GM23248 (cell line): ENCODE data around the gene PRKCQ. TPM values are rescaled to one million over a fixed set of nuclear protein-coding genes. Genes with fewer than 3 reads are reported as not detected.

ENCODE experiments used
- DNase-seq: peaks from one replicate; pipeline ENCODE4 v3.0.0-alpha.2; 2015
- H2AFZ ChIP-seq: fragments of 200-600 bp; sonication (generic); 2 replicates; pipeline ENCODE4 v1.6.1; 2016; ENCODE audit warnings: antibody characterized with exemption
- H3F3A ChIP-seq: fragments of 200-600 bp; sonication (generic); 2 replicates; pipeline ENCODE4 v1.6.1; 2016; ENCODE audit warnings: mild to moderate bottlenecking, antibody characterized with exemption, mixed run types; ENCODE audit not compliant: insufficient read depth
- H3K27ac ChIP-seq: fragments of 200-600 bp; sonication (generic); 2 replicates; pipeline ENCODE4 v1.5.1; 2016; ENCODE audit warnings: mild to moderate bottlenecking
- H3K27me3 ChIP-seq: fragments of 200-600 bp; sonication (generic); replicated peaks from 2 replicates; pipeline ENCODE4 v1.6.1; 2016; ENCODE audit warnings: mild to moderate bottlenecking; ENCODE audit not compliant: insufficient read depth
- H3K36me3 ChIP-seq: fragments of 200-600 bp; sonication (generic); 2 replicates; pipeline ENCODE4 v1.6.1; 2016; ENCODE audit warnings: low read depth, mild to moderate bottlenecking
- H3K4me1 ChIP-seq: fragments of 200-600 bp; sonication (generic); 2 replicates; pipeline ENCODE4 v1.6.1; 2016; ENCODE audit warnings: mild to moderate bottlenecking; ENCODE audit not compliant: insufficient read depth
- H3K4me2 ChIP-seq: fragments of 200-600 bp; sonication (generic); one replicate; pipeline ENCODE4 v1.6.1; 2016; ENCODE audit warnings: mild to moderate bottlenecking; ENCODE audit not compliant: unreplicated experiment
- H3K4me3 ChIP-seq: fragments of 200-600 bp; sonication (generic); 2 replicates; pipeline ENCODE4 v1.5.1; 2016; ENCODE audit warnings: mild to moderate bottlenecking
- H3K79me2 ChIP-seq: fragments of 200-600 bp; sonication (generic); 2 replicates; pipeline ENCODE4 v1.6.1; 2016; ENCODE audit warnings: mild to moderate bottlenecking; ENCODE audit not compliant: insufficient read depth
- H3K9ac ChIP-seq: fragments of 200-600 bp; sonication (generic); 2 replicates; pipeline ENCODE4 v1.6.1; 2016; ENCODE audit warnings: mild to moderate bottlenecking
- H3K9me2 ChIP-seq: fragments of 200-600 bp; sonication (generic); 2 replicates; pipeline ENCODE4 v1.6.1; 2016; ENCODE audit warnings: mixed run types, mild to moderate bottlenecking, moderate library complexity; ENCODE audit not compliant: insufficient read depth
- H3K9me3 ChIP-seq: fragments of 200-600 bp; sonication (generic); one replicate; pipeline ENCODE4 v1.6.1; 2017; ENCODE audit warnings: low read depth
- H4K20me1 ChIP-seq: fragments of 200-600 bp; sonication (generic); 2 replicates; pipeline ENCODE4 v1.6.0; 2016; ENCODE audit not compliant: insufficient read depth
- EZH2 ChIP-seq: fragments of 200-600 bp; sonication (generic); IDR thresholded peaks from 2 replicates; pipeline ENCODE4 v1.6.1; 2018; ENCODE audit warnings: antibody characterized with exemption, mild to moderate bottlenecking; ENCODE audit not compliant: insufficient read depth, poor library complexity, severe bottlenecking
- EZH2phosphoT487 ChIP-seq: fragments of 200-600 bp; sonication (generic); IDR thresholded peaks from 2 replicates; pipeline ENCODE4 v1.6.1; 2018; ENCODE audit warnings: antibody characterized with exemption, moderate library complexity, mild to moderate bottlenecking, low read depth; ENCODE audit not compliant: insufficient read depth
- WGBS, 2 experiments: methylation state at CpG; one replicate each; pipeline ENCODE4 v1.1.6; 2015 to 2017; ENCODE audit warnings: low lambda C conversion rate in 2 of 2, low coverage in 1 of 2; ENCODE audit errors: missing lambda C conversion rate in 2 of 2; 5-methylcytosine and 5-hydroxymethylcytosine counted together
- in situ Hi-C: fragments of 300-500 bp; cut with MboI; formaldehyde crosslinking; loops from 2 replicates; pipeline ENCODE4 v1.15.0; 2020
- polyA plus RNA-seq: library from polyadenylated mRNA; unstranded; fragments of >200 nt; fragmentation: Nextera tagmentation; extraction: Ambion mirVana; gene quantifications from 2 replicates; pipeline ENCODE4 v1.2.1, GENCODE V29; 2016
- total RNA-seq: library from RNA; depleted of rRNA; stranded (reverse); fragments of >200 nt; shearing (Covaris generic); gene quantifications from 2 replicates; pipeline ENCODE4 v1.2.3, GENCODE V29; 2014

The PRKCQ gene
- total and polyA plus RNA-seq, 2 experiments from 2014 or later, result not detected

DNA sequence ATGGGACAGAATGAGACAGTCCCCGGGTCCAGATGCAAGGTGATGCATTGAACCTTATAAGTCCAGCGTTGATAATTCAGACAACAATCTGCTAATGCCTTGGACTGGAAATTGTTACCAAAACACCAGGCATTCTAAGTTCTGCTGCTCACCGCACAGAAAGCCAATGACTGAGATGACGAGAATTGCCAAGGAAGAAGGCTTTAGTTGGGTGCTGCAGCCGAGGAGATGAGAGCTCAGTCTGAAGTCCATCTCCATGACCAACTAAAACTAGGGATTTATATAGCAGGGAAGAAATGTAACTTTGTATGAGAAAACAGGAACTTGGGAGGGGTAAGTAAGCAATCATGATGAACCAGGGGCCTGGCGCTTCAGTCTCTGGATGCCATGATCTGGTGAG is 68.7 kb downstream of the PRKCQ start:
- WGBS, 2 experiments, result 48 to 56% methylated on average over 6 of the region's 6 CpGs
- no peaks in the 10 kb centered on the region for H3K9me3 ChIP-seq

GRCh38 chr10:6507311-6507710 is 72.8 kb downstream of the PRKCQ start:
- in situ Hi-C loops, result no loop called here

More for the DNA sequence above, 68.7 kb downstream of the PRKCQ start:
- no peaks in the 10 kb centered on the region for H3K79me2 ChIP-seq
- in situ Hi-C loops, result no loop called here
- DNase-seq, result no peak
- no peaks in the 10 kb centered on the region for H3K36me3 ChIP-seq
- no peak for TF ChIP-seq EZH2
- no peak for TF ChIP-seq EZH2phosphoT487
- H3K4me3 ChIP-seq, result no peak overlapping the region
- no peaks in the 10 kb centered on the region for H4K20me1 ChIP-seq
- no peak overlapping the region for H3K4me2 ChIP-seq
- H3K27me3 ChIP-seq, result 0 out of 2 replicates have a peak, but pooled peaks cover 2% of the 10 kb centered on the region
- no peak overlapping the region for H3K9ac ChIP-seq
- no peak overlapping the region for H2AFZ ChIP-seq
- H3K9me2 ChIP-seq, result no peaks in the 10 kb centered on the region
- H3K4me1 ChIP-seq, result no peaks in the 10 kb centered on the region
- no peaks in the 10 kb centered on the region for H3F3A ChIP-seq
- no peak overlapping the region for H3K27ac ChIP-seq

DNA sequence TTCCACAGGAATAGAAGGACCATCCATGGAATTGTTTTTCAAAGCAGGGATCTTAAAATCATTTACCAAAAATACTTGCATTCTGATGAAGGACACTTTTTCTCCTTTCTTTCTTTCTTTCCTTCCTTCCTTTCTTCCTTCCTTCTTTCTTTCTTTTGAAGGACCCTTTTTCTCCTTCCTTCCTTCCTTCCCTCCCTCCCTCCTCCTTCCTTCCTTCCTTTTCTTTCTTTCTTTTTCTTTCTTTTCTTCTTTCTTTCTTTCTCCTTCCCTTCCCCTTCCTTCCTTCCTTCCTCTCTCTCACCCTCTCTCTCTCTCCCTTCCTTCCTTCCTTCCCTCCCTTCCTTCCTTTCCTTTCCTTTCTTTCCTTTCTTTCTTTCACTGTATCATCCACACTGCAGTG is 74.8 kb downstream of the PRKCQ start:
- Histone ChIP-seq H3K27ac (no peak overlapping the region), H3K4me1 (no peaks in the 10 kb centered on the region), H3K27me3 (no peaks in the 10 kb centered on the region; the same call in 1 of the 2 replicates), H3K9me3 (no peaks in the 10 kb centered on the region), H2AFZ (no peak overlapping the region), H4K20me1 (no peaks in the 10 kb centered on the region), H3K4me3 (no peak overlapping the region), H3K36me3 (no peaks in the 10 kb centered on the region), H3K9ac (no peak overlapping the region), H3F3A (no peaks in the 10 kb centered on the region), H3K9me2 (no peaks in the 10 kb centered on the region), H3K79me2 (no peaks in the 10 kb centered on the region), H3K4me2 (no peak overlapping the region)
- no peak for TF ChIP-seq EZH2phosphoT487
- TF ChIP-seq EZH2, result no peak
- in situ Hi-C loops, result no loop called here
- DNase-seq, result no peak

More at GRCh38 chr10:6507311-6507710, 72.8 kb downstream of the PRKCQ start:
- DNase-seq, result no peak
- no peak for TF ChIP-seq EZH2
- no peak for TF ChIP-seq EZH2phosphoT487
- H3F3A ChIP-seq, result no peaks in the 10 kb centered on the region
- H3K9ac ChIP-seq, result no peak overlapping the region
- H3K4me1 ChIP-seq, result no peaks in the 10 kb centered on the region
- H3K9me2 ChIP-seq, result no peaks in the 10 kb centered on the region
- H3K27ac ChIP-seq, result no peak overlapping the region
- no peaks in the 10 kb centered on the region for H3K79me2 ChIP-seq
- no peak overlapping the region for H3K4me2 ChIP-seq
- no peaks in the 10 kb centered on the region; the same call in 1 of the 2 replicates for H3K27me3 ChIP-seq
- H3K4me3 ChIP-seq, result no peak overlapping the region
- no peaks in the 10 kb centered on the region for H3K9me3 ChIP-seq
- H3K36me3 ChIP-seq, result no peaks in the 10 kb centered on the region
- no peaks in the 10 kb centered on the region for H4K20me1 ChIP-seq
- no peak overlapping the region for H2AFZ ChIP-seq
- 41 to 52% methylated on average over 5 of the region's 5 CpGs for WGBS, 2 experiments

DNA sequence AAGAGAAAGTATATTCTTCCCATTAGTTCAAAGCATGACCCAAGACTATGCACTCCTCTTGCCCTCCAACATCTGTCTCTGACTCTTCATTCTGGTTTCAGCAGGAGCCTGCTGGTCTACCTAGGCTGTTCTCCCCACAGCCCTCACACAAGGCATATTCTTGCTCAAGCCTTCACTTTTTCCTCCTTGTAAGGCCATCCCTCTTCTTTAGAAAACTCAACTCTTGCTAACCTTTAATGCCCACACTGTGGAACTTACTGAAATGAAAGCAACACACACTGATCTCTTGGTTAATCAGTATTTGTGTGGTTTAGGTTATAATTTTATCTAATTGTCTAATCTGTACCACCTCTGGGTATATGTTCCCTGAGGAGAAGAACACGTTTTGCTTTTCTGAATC is 75.8 kb downstream of the PRKCQ start:
- Histone ChIP-seq H2AFZ (no peak overlapping the region), H3K79me2 (no peaks in the 10 kb centered on the region), H3F3A (no peaks in the 10 kb centered on the region), H3K9me2 (no peaks in the 10 kb centered on the region), H3K9ac (no peak overlapping the region), H3K4me1 (no peaks in the 10 kb centered on the region), H3K4me3 (no peak overlapping the region), H3K27me3 (no peaks in the 10 kb centered on the region; the same call in 1 of the 2 replicates), H4K20me1 (no peaks in the 10 kb centered on the region), H3K36me3 (no peaks in the 10 kb centered on the region), H3K4me2 (no peak overlapping the region), H3K9me3 (no peaks in the 10 kb centered on the region), H3K27ac (no peak overlapping the region)
- no peak for TF ChIP-seq EZH2phosphoT487
- TF ChIP-seq EZH2, result no peak
- in situ Hi-C loops, result no loop called here
- DNase-seq, result no peak
- 4 to 14% methylated on average over 1 of the region's 1 CpG for WGBS, 2 experiments

GRCh38 chr10:6503171-6503570 is 76.9 kb downstream of the PRKCQ start:
- H2AFZ ChIP-seq, result no peak overlapping the region
- H3K4me1 ChIP-seq, result no peaks in the 10 kb centered on the region
- no peaks in the 10 kb centered on the region for H3K9me2 ChIP-seq
- TF ChIP-seq EZH2 (no peak), EZH2phosphoT487 (no peak)
- no peak overlapping the region for H3K9ac ChIP-seq
- H3F3A ChIP-seq, result no peaks in the 10 kb centered on the region
- in situ Hi-C loops, result no loop called here
- no peaks in the 10 kb centered on the region for H3K9me3 ChIP-seq
- no peak overlapping the region for H3K4me3 ChIP-seq
- no peak for DNase-seq
- no peak overlapping the region for H3K27ac ChIP-seq
- H3K36me3 ChIP-seq, result no peaks in the 10 kb centered on the region
- no peak overlapping the region for H3K4me2 ChIP-seq
- no peaks in the 10 kb centered on the region for H4K20me1 ChIP-seq
- H3K79me2 ChIP-seq, result no peaks in the 10 kb centered on the region
- no peaks in the 10 kb centered on the region; the same call in 1 of the 2 replicates for H3K27me3 ChIP-seq
